SK-N-SH treated with all-trans-retinoic acid at 6 μM for 48 hours (cell line): ENCODE data around the gene MIOX.

Experiments
- ATAC-seq: fragments of 200-7000 bp; cut with Tn5 transposase; 3 replicates; pipeline ENCODE4 v1.9.1; 2020; ENCODE audit warnings: mild to moderate bottlenecking, moderate library complexity
- ARNTL ChIP-seq: fragments of 450-650 bp; formaldehyde crosslinking; IDR thresholded peaks from 2 replicates; pipeline ENCODE4 v1.5.0; 2020; ENCODE audit warnings: low read depth, mild to moderate bottlenecking, moderate library complexity, borderline replicate concordance
- BACH2 ChIP-seq: fragments of 250-450 bp; sonication (Bioruptor Pico); IDR thresholded peaks from 2 replicates; pipeline ENCODE4 v1.9.0; 2021; ENCODE audit warnings: mild to moderate bottlenecking, borderline replicate concordance
- CSDC2 ChIP-seq: fragments of 250-450 bp; sonication (Bioruptor Pico); IDR thresholded peaks from 2 replicates; pipeline ENCODE4 v1.5.0; 2020; ENCODE audit warnings: mild to moderate bottlenecking, moderate library complexity
- ESRRG ChIP-seq: fragments of 250-450 bp; sonication (Bioruptor Pico); IDR thresholded peaks from 2 replicates; pipeline ENCODE4 v1.6.1; 2021; ENCODE audit warnings: mild to moderate bottlenecking
- GLIS3 ChIP-seq: fragments of 250-450 bp; sonication (Bioruptor Pico); IDR thresholded peaks from 2 replicates; pipeline ENCODE4 v1.5.0; 2020; ENCODE audit warnings: mild to moderate bottlenecking, moderate library complexity
- ISL1 ChIP-seq: fragments of 250-450 bp; sonication (Bioruptor Pico); IDR thresholded peaks from 2 replicates; pipeline ENCODE4 v2.1.2; 2022; ENCODE audit warnings: mild to moderate bottlenecking, moderate library complexity
- PPARA ChIP-seq: fragments of 250-450 bp; sonication (Bioruptor Pico); IDR thresholded peaks from 2 replicates; pipeline ENCODE4 v1.5.0; 2020; ENCODE audit warnings: mild to moderate bottlenecking, borderline replicate concordance
- RARB ChIP-seq: fragments of 250-450 bp; sonication (Bioruptor Pico); IDR thresholded peaks from 2 replicates; pipeline ENCODE4 v1.8.0; 2021; ENCODE audit warnings: mild to moderate bottlenecking, moderate library complexity
- SNAI2 ChIP-seq: fragments of 250-450 bp; sonication (Bioruptor Pico); IDR thresholded peaks from 2 replicates; pipeline ENCODE4 v1.5.0; 2020; ENCODE audit warnings: mild to moderate bottlenecking, moderate library complexity
- TCF4 ChIP-seq: fragments of 250-450 bp; sonication (Bioruptor Pico); IDR thresholded peaks from 2 replicates; pipeline ENCODE4 v1.8.0; 2021; ENCODE audit warnings: mild to moderate bottlenecking, moderate library complexity, borderline replicate concordance
- TOX ChIP-seq: fragments of 250-450 bp; sonication (Bioruptor Pico); IDR thresholded peaks from 2 replicates; pipeline ENCODE4 v1.8.0; 2021; ENCODE audit warnings: mild to moderate bottlenecking, moderate library complexity, borderline replicate concordance
- ZC3H10 ChIP-seq: fragments of 250-450 bp; sonication (Bioruptor Pico); IDR thresholded peaks from 2 replicates; pipeline ENCODE4 v1.5.1; 2021; ENCODE audit warnings: mild to moderate bottlenecking, moderate library complexity
- ZFP3 ChIP-seq: fragments of 250-450 bp; sonication (Bioruptor Pico); IDR thresholded peaks from 2 replicates; pipeline ENCODE4 v1.5.0; 2020; ENCODE audit warnings: mild to moderate bottlenecking, moderate library complexity
- ZNF565 ChIP-seq: fragments of 450-650 bp; formaldehyde crosslinking; conservative IDR thresholded peaks from 2 replicates; pipeline ENCODE4 v1.5.0; 2020; ENCODE audit warnings: low read depth, mild to moderate bottlenecking, moderate library complexity
- ZNF70 ChIP-seq: fragments of 450-650 bp; formaldehyde crosslinking; IDR thresholded peaks from 2 replicates; pipeline ENCODE4 v1.5.0; 2020; ENCODE audit warnings: mild to moderate bottlenecking, moderate library complexity
- ZNF8 ChIP-seq: fragments of 450-650 bp; formaldehyde crosslinking; IDR thresholded peaks from 2 replicates; pipeline ENCODE4 v1.5.0; 2020; ENCODE audit warnings: mild to moderate bottlenecking, moderate library complexity
- TF ChIP-seq, protein P1 (sequence below): fragments of 250-450 bp; sonication (Bioruptor Pico); IDR thresholded peaks from 2 replicates; pipeline ENCODE4 v1.5.1; 2020; ENCODE audit warnings: low read depth, mild to moderate bottlenecking, moderate library complexity
- TF ChIP-seq, protein P2 (sequence below): fragments of 250-450 bp; sonication (Bioruptor Pico); IDR thresholded peaks from 2 replicates; pipeline ENCODE4 v1.5.0; 2020; ENCODE audit warnings: mild to moderate bottlenecking, moderate library complexity
- TF ChIP-seq, protein P3 (sequence below): fragments of 250-450 bp; sonication (Bioruptor Pico); IDR thresholded peaks from 2 replicates; pipeline ENCODE4 v1.5.1; 2021; ENCODE audit warnings: mild to moderate bottlenecking, moderate library complexity
- TF ChIP-seq, protein P4 (sequence below): fragments of 250-450 bp; sonication (Bioruptor Pico); IDR thresholded peaks from 2 replicates; pipeline ENCODE4 v1.8.0; 2021; ENCODE audit warnings: low read depth, mild to moderate bottlenecking, moderate library complexity, borderline replicate concordance
- TF ChIP-seq, protein P5 (sequence below): fragments of 250-450 bp; sonication (Bioruptor Pico); IDR thresholded peaks from 2 replicates; pipeline ENCODE4 v1.8.0; 2020; ENCODE audit warnings: mild to moderate bottlenecking, moderate library complexity, borderline replicate concordance

MIOX gene

DNA sequence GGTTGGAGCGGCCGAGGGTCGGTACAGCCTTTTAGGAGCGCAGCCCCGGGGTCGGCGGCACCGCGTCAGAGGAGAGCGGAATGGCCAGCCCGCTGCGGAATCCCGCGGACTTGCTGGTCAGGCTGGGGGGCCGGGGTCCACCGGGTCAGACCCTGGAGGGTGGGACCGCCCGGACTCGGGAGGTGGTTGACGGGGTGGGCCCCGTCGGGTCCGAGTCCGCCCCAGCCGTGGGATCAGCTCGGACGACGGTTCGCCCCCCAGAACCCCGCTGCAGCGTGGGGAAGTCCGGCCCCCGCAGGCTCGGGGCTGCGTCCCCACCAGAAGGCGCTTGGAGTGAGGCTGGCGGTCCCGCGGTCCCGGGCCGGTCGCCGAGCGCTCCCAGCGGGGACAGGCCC, 5.6 kb upstream of the MIOX start:
- no peak for TF ChIP-seq CSDC2 (CRISPR knock-in tag)
- TF ChIP-seq ZNF70 (CRISPR knock-in tag), result no peak
- no peak for TF ChIP-seq ZNF8
- TF ChIP-seq ARNTL (CRISPR knock-in tag), result no peak
- TF ChIP-seq, protein P1, sequence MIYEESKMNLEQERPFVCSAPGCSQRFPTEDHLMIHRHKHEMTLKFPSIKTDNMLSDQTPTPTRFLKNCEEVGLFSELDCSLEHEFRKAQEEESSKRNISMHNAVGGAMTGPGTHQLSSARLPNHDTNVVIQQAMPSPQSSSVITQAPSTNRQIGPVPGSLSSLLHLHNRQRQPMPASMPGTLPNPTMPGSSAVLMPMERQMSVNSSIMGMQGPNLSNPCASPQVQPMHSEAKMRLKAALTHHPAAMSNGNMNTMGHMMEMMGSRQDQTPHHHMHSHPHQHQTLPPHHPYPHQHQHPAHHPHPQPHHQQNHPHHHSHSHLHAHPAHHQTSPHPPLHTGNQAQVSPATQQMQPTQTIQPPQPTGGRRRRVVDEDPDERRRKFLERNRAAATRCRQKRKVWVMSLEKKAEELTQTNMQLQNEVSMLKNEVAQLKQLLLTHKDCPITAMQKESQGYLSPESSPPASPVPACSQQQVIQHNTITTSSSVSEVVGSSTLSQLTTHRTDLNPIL (CRISPR knock-in tag), result no peak
- no peak for TF ChIP-seq BACH2 (CRISPR knock-in tag)
- no peak for TF ChIP-seq TCF4 (CRISPR knock-in tag)
- TF ChIP-seq ESRRG, result no peak
- TF ChIP-seq PPARA (CRISPR knock-in tag), result no peak
- no peak for TF ChIP-seq ISL1 (CRISPR knock-in tag)
- TF ChIP-seq TOX, result no peak
- TF ChIP-seq ZFP3, result no peak
- TF ChIP-seq ZC3H10, result no peak
- no peak for TF ChIP-seq SNAI2 (CRISPR knock-in tag)
- TF ChIP-seq, protein P2, sequence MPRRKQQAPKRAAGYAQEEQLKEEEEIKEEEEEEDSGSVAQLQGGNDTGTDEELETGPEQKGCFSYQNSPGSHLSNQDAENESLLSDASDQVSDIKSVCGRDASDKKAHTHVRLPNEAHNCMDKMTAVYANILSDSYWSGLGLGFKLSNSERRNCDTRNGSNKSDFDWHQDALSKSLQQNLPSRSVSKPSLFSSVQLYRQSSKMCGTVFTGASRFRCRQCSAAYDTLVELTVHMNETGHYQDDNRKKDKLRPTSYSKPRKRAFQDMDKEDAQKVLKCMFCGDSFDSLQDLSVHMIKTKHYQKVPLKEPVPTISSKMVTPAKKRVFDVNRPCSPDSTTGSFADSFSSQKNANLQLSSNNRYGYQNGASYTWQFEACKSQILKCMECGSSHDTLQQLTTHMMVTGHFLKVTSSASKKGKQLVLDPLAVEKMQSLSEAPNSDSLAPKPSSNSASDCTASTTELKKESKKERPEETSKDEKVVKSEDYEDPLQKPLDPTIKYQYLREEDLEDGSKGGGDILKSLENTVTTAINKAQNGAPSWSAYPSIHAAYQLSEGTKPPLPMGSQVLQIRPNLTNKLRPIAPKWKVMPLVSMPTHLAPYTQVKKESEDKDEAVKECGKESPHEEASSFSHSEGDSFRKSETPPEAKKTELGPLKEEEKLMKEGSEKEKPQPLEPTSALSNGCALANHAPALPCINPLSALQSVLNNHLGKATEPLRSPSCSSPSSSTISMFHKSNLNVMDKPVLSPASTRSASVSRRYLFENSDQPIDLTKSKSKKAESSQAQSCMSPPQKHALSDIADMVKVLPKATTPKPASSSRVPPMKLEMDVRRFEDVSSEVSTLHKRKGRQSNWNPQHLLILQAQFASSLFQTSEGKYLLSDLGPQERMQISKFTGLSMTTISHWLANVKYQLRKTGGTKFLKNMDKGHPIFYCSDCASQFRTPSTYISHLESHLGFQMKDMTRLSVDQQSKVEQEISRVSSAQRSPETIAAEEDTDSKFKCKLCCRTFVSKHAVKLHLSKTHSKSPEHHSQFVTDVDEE (CRISPR knock-in tag), result no peak
- TF ChIP-seq, protein P3, sequence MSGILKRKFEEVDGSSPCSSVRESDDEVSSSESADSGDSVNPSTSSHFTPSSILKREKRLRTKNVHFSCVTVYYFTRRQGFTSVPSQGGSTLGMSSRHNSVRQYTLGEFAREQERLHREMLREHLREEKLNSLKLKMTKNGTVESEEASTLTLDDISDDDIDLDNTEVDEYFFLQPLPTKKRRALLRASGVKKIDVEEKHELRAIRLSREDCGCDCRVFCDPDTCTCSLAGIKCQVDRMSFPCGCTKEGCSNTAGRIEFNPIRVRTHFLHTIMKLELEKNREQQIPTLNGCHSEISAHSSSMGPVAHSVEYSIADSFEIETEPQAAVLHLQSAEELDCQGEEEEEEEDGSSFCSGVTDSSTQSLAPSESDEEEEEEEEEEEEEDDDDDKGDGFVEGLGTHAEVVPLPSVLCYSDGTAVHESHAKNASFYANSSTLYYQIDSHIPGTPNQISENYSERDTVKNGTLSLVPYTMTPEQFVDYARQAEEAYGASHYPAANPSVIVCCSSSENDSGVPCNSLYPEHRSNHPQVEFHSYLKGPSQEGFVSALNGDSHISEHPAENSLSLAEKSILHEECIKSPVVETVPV (CRISPR knock-in tag), result no peak
- TF ChIP-seq, protein P4, sequence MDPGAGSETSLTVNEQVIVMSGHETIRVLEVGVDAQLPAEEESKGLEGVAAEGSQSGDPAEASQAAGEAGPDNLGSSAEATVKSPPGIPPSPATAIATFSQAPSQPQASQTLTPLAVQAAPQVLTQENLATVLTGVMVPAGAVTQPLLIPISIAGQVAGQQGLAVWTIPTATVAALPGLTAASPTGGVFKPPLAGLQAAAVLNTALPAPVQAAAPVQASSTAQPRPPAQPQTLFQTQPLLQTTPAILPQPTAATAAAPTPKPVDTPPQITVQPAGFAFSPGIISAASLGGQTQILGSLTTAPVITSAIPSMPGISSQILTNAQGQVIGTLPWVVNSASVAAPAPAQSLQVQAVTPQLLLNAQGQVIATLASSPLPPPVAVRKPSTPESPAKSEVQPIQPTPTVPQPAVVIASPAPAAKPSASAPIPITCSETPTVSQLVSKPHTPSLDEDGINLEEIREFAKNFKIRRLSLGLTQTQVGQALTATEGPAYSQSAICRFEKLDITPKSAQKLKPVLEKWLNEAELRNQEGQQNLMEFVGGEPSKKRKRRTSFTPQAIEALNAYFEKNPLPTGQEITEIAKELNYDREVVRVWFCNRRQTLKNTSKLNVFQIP (CRISPR knock-in tag), result no peak
- TF ChIP-seq ZNF565 (CRISPR knock-in tag), result no peak
- TF ChIP-seq, protein P5, sequence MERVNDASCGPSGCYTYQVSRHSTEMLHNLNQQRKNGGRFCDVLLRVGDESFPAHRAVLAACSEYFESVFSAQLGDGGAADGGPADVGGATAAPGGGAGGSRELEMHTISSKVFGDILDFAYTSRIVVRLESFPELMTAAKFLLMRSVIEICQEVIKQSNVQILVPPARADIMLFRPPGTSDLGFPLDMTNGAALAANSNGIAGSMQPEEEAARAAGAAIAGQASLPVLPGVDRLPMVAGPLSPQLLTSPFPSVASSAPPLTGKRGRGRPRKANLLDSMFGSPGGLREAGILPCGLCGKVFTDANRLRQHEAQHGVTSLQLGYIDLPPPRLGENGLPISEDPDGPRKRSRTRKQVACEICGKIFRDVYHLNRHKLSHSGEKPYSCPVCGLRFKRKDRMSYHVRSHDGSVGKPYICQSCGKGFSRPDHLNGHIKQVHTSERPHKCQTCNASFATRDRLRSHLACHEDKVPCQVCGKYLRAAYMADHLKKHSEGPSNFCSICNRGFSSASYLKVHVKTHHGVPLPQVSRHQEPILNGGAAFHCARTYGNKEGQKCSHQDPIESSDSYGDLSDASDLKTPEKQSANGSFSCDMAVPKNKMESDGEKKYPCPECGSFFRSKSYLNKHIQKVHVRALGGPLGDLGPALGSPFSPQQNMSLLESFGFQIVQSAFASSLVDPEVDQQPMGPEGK (CRISPR knock-in tag), result no peak
- no peak for TF ChIP-seq GLIS3 (CRISPR knock-in tag)
- no peak for ATAC-seq

DNA sequence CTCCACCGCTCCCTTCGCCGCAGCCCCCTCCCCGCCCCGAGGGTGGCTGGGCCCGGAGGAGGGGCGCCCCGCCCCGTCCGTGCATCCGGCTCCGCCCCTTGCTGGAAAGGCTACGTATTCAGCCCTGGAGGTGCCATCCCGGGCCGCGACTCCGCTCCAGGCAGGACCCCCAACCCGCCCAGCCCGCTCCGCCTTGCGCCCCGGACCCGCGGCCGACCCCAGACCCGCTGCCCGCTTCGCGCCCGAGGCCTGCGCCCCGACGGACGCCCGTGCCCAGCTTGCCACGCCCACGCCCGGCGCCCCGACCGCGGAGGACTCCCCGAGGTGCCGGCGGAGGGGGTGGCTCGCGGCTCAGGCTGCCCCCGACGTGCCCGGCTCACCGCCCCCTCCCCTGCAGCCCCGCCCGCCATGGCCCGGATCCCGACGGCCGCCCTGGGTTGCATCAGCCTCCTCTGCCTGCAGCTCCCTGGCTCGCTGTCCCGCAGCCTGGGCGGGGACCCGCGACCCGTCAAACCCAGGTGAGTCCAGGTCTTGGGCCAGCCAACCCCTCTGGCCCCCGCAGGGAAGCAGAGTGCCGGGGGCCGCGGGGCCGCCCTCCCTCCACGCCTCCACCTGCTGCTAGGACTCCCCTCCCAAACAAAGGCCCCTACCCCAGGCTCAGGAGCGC, 5.1 kb upstream of the MIOX start, which contains the start of gene ADM2:
Gene ADM2 (plus strand): TSS at position 104 of the 667 bp plus-strand sequence. CDS start 305 bp downstream, at position 409.
- ATAC-seq, result peak; percentile 44
- TF ChIP-seq, protein P3 (CRISPR knock-in tag), result no peak
- TF ChIP-seq RARB (CRISPR knock-in tag), result no peak
- no peak for TF ChIP-seq SNAI2 (CRISPR knock-in tag)
- TF ChIP-seq TOX, result no peak
